HG03354 (cell line): ENCODE measurements around the gene ZNF235.
"Not testable (repeated sequence)": the region's sequence is repeated elsewhere in the genome, so short reads cannot be mapped to it uniquely, and the experiment has no call there.

Source experiments
- ATAC-seq: cut with Tn5 transposase; IDR thresholded peaks from one replicate; pipeline ENCODE4 v1.9.1; 2021; ENCODE audit warnings: mild to moderate bottlenecking; ENCODE audit not compliant: unreplicated experiment, poor library complexity, severe bottlenecking

Gene ZNF235

GRCh38 chr19:44258835-44259413 lies 45.9 kb downstream of the ZNF235 start:
- no peak for ATAC-seq

- no peak for ATAC-seq
Measured at GRCh38 chr19:44258136-44258535, 46.7 kb downstream of the ZNF235 start.

- no peak for ATAC-seq
Measured at GRCh38 chr19:44255705-44256411, 49.0 kb downstream of the ZNF235 start.

GRCh38 chr19:44254496-44254895 lies 50.3 kb downstream of the ZNF235 start:
- no peak for ATAC-seq

GRCh38 chr19:44253392-44253791 lies 51.4 kb downstream of the ZNF235 start:
- ATAC-seq: not testable (repeated sequence)

GRCh38 chr19:44252332-44252731 lies 52.5 kb downstream of the ZNF235 start:
- ATAC-seq: not testable (repeated sequence)

- no peak for ATAC-seq
Measured at GRCh38 chr19:44236384-44236783, 68.4 kb downstream of the ZNF235 start.
